Nucleus accumbens (tissue), 56 donors: Measurements from ENCODE around the gene KRIT1.

Experiments used
- DNase-seq, 56 donors: peaks; one replicate each; lab custom pipeline; 2025; lab: John Stamatoyannopoulos, UW

The KRIT1 gene

DNA sequence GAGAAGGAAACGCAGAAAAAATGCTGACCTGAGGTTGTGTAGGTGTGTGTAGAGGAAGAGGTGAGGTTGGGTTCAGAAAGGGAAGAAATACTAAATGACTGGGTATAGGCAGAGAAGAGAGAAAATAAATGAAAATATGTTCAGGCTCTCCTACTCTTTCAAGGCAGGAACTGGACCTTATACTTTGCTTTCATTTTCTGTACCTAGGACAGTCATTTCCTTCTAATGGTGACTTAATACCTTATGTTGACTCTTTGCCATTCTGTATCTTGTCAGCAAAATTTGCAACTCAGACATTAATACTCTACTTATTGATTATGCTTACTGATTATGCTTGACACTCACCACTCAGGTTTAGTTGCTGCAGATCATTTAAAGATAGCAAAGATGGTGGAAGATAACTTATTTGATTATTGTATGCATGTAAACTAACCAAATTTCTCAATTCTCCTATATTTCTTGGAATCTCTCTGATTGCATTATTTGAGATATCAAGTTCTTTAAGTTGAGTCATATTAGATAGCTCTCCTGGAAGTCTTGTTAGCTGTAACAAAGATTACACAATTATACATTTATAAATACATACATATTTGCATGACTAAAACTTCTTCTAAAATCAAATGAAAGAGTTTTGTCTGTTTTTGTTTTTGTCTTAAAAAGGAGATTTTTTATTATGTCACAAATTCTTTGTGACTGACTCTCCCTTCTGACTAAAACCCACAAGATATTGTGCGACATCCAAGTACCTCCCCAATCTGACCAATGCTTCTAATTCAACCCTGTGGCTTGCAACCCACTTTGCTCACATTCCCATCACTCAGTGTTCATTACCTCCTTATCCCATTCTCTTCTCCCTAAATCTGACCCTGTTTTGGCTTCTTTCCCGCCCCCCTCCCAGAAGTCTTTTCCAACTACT is 86.8 kb downstream of the KRIT1 start:
- DNase-seq: no peak

DNA sequence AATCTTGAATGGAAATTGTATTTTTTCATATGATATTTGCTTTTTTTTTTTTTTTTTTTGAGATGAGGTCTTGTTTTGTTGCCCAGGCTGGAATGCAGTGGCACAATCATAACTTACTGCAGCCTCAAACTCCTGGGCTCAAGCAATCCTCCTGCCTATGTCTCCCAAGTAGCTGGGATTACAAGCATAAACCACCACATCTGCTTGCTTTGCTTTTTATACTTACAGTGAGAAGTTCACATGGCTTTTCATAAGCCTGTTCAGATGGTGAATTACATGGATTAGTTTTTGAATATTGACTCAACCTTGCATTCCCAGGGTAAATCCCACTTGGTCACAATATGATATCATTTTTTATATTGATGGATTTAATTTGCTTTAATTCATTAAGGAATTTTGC is 88.7 kb downstream of the KRIT1 start:
- no peak for DNase-seq

DNA sequence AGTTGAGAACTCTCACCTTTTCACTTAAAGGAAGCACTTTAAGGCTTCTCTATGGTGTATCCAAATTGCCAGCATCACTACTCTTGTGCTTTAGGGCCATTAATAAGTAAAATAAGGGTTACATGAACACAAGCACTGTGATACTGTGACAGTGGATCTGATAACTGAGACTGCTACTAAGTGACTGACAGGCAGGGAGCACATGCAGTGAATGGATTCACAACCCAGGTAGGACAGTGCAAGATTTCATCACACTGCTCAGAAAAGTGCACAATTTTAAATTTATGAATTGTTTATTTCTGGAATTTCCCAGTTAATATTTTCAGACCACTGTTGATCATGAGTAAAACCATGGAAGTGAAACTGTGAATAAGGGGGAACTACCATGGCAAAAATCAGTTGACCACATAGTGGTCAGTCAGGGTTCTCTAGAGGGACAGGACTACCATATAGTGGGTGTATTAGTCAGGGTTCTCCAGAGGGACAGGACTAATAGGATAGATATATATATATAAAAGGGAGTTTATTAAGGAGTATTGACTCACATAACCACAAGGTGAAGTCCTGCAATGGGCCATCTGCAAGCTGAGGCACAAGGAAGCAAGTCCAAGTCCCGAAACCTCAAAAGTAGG is 90.5 kb downstream of the KRIT1 start:
- no peak for DNase-seq

DNA sequence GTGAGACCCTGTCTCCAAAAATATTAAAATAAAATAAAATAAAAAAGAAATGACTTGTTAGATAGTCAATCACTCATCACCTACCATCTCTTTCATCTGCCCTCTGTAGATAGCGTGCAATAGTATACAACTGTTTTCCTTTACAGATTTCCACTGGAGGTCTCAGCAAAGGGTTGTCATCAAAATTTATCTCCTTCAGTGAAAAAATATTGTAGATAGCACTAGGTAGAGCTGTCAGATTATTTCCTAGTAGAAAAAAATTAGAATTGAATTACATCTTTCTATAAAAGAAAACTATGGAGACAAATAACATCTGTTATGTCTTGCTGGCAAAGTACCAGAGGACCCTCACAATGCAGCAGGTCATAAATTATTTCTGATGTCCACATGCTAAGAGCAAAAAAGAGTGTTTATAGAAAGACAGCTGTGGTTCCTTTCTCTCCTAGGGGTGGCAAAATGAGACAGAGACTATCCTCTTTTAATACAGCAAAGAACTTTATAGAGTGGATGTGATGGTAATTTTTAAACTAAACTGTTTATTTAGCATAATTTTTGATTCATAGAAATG is 95.2 kb downstream of the KRIT1 start:
- no peak for DNase-seq

DNA sequence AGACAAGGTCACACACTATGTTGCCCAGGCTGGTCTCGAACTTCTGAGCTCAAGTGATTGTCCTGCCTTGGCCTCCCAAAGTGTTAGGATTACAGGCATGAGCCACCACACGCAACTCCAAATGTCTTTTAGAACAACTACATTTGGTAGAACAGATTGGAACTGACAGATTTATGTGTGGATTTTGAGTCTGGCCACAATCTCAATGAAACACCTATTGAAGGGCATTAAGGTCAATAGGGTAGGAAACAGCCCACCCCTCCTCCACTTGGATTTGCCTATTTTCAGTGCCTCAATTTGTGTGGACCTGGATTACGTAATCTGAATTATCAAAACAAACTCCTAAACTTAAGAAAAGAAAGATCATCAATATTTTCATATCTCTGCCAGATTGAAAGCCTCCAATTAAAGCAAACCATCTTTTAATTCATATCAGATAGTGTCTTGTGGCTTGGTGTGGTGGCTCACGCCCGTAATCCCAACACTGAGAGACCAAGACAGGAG is 95.9 kb downstream of the KRIT1 start:
- no peak for DNase-seq
